IMR-90 (cell line): Measurements from ENCODE around the gene NPC1. TPM values are rescaled to one million over a fixed set of nuclear protein-coding genes. Genes with fewer than 3 reads are reported as not detected.

Experiments used
- ATAC-seq: fragments of 200-7000 bp; cut with Tn5 transposase; 2 replicates; pipeline ENCODE4 v1.9.1; 2020; ENCODE audit warnings: low read depth, mild to moderate bottlenecking, moderate library complexity
- BruUV-seq: library from RNA; stranded (reverse); fragments of 400-500 nt; replicated peaks from 2 replicates; lab custom pipeline; 2021; lab: Mats Ljungman, UMichigan
- CTCF ChIA-PET: fragments of 300-600 bp; formaldehyde crosslinking; extraction: SDS; loops from one replicate; lab custom pipeline; 2021; ENCODE audit warnings: antibody characterized with exemption; lab: Yijun Ruan, JAX
- POLR2A ChIA-PET: fragments of 300-600 bp; sonication (Branson Sonifier 250); formaldehyde crosslinking; loops from one replicate; lab custom pipeline; 2022; ENCODE audit warnings: antibody characterized with exemption; ENCODE audit not compliant: unreplicated experiment; lab: Charles Lee
- DNase-seq: peaks from one replicate; pipeline ENCODE4 v3.0.0; 2013
- H2AFZ ChIP-seq: replicated peaks from 2 replicates; pipeline ENCODE3; 2013; ENCODE audit warnings: low read length, mild to moderate bottlenecking; ENCODE audit not compliant: poor library complexity
- H2AK5ac ChIP-seq: 2 replicates; pipeline ENCODE4 v1.6.1; 2013; ENCODE audit warnings: low read depth, low read length, inconsistent platforms
- H2AK9ac ChIP-seq: replicated peaks from 2 replicates; pipeline ENCODE3; 2013; ENCODE audit warnings: mild to moderate bottlenecking, low read depth, low read length, moderate library complexity; ENCODE audit not compliant: poor library complexity
- H2BK120ac ChIP-seq: 2 replicates; pipeline ENCODE4 v1.6.1; 2013; ENCODE audit warnings: low read depth, low read length, inconsistent platforms
- H2BK15ac ChIP-seq: 3 replicates; pipeline ENCODE4 v1.6.1; 2013; ENCODE audit warnings: low read depth, low read length, inconsistent platforms
- H2BK20ac ChIP-seq: 2 replicates; pipeline ENCODE4 v1.6.1; 2013; ENCODE audit warnings: low read depth, mild to moderate bottlenecking, inconsistent platforms, low read length, moderate library complexity
- H2BK5ac ChIP-seq: 2 replicates; pipeline ENCODE4 v1.6.1; 2013; ENCODE audit warnings: mild to moderate bottlenecking, low read depth, low read length, inconsistent platforms; ENCODE audit not compliant: poor library complexity, severe bottlenecking
- H3K14ac ChIP-seq: replicated peaks from 2 replicates; pipeline ENCODE4 v1.6.1; 2013; ENCODE audit warnings: low read depth, low read length, inconsistent platforms
- H3K18ac ChIP-seq: 2 replicates; pipeline ENCODE4 v1.6.1; 2013; ENCODE audit warnings: low read depth, low read length, control low read depth
- H3K23ac ChIP-seq: 2 replicates; pipeline ENCODE4 v1.6.1; 2013; ENCODE audit warnings: low read depth, low read length, inconsistent platforms
- H3K27ac ChIP-seq: 2 replicates; pipeline ENCODE4 v1.5.1; 2013; ENCODE audit warnings: mild to moderate bottlenecking, control low read depth, low read length; ENCODE audit not compliant: insufficient read depth
- H3K27me3 ChIP-seq: 2 replicates; pipeline ENCODE4 v1.6.1; 2013; ENCODE audit warnings: low read length; ENCODE audit not compliant: control insufficient read depth, insufficient read depth
- H3K36me3 ChIP-seq: 2 replicates; pipeline ENCODE4 v1.6.1; 2013; ENCODE audit warnings: low read length, mixed read lengths; ENCODE audit not compliant: control insufficient read depth, insufficient read depth
- H3K4ac ChIP-seq: 2 replicates; pipeline ENCODE4 v1.6.1; 2013; ENCODE audit warnings: low read depth, low read length, inconsistent platforms
- H3K4me1 ChIP-seq: 2 replicates; pipeline ENCODE4 v1.6.1; 2013; ENCODE audit warnings: low read length, mixed read lengths; ENCODE audit not compliant: control insufficient read depth, insufficient read depth
- H3K4me2 ChIP-seq: 2 replicates; pipeline ENCODE4 v1.6.1; 2013; ENCODE audit warnings: low read depth, mild to moderate bottlenecking, control low read depth, low read length, moderate library complexity
- H3K4me3 ChIP-seq: 2 replicates; pipeline ENCODE4 v1.5.1; 2013; ENCODE audit warnings: low read depth, mild to moderate bottlenecking, control low read depth, low read length, moderate library complexity; ENCODE audit not compliant: insufficient read depth
- H3K56ac ChIP-seq: 2 replicates; pipeline ENCODE4 v1.6.1; 2013; ENCODE audit warnings: low read length, inconsistent platforms; ENCODE audit not compliant: insufficient read depth; ENCODE audit errors: extremely low read depth
- H3K79me1 ChIP-seq, 2 experiments: 2 replicates each; pipeline ENCODE4 v1.6.1; 2013; ENCODE audit warnings: low read length in 2 of 2, inconsistent platforms in 1 of 2, low read depth in 1 of 2
- H3K9ac ChIP-seq: 2 replicates; pipeline ENCODE4 v1.6.1; 2013; ENCODE audit warnings: low read depth, low read length, control low read depth
- H3K9me1 ChIP-seq: 2 replicates; pipeline ENCODE4 v1.6.1; 2013; ENCODE audit warnings: low read length, inconsistent platforms; ENCODE audit not compliant: insufficient read depth
- H3K9me3 ChIP-seq: 2 replicates; pipeline ENCODE4 v1.6.1; 2013; ENCODE audit warnings: low read length; ENCODE audit not compliant: control insufficient read depth, insufficient read depth
- H4K20me1 ChIP-seq: 2 replicates; pipeline ENCODE4 v1.6.1; 2013; ENCODE audit warnings: low read length, inconsistent platforms; ENCODE audit not compliant: insufficient read depth
- H4K5ac ChIP-seq: 2 replicates; pipeline ENCODE4 v1.6.1; 2013; ENCODE audit warnings: mild to moderate bottlenecking, low read depth, low read length, control low read depth
- H4K8ac ChIP-seq, 2 experiments: 2 replicates each; pipeline ENCODE4 v1.6.1; 2013; ENCODE audit warnings: low read depth in 2 of 2, low read length in 2 of 2, control low read depth in 1 of 2, inconsistent platforms in 1 of 2
- H4K91ac ChIP-seq: 2 replicates; pipeline ENCODE4 v1.6.1; 2013; ENCODE audit warnings: low read depth, low read length, inconsistent platforms; ENCODE audit not compliant: insufficient read depth
- BHLHE40 ChIP-seq: fragments of 150-350 bp; IDR thresholded peaks from 2 replicates; pipeline ENCODE4 v1.6.1; 2016; ENCODE audit warnings: mild to moderate bottlenecking, low read depth, low read length
- SMC3 ChIP-seq: fragments of 150-350 bp; IDR thresholded peaks from 2 replicates; pipeline ENCODE4 v1.6.1; 2016; ENCODE audit warnings: low read depth, mild to moderate bottlenecking, antibody characterized with exemption, low read length, moderate library complexity
- WGBS, 2 experiments: methylation state at CpG; one replicate each; pipeline versions ENCODE4 v1.1.5 to v1.1.7; 2013; ENCODE audit warnings: missing lambda C conversion rate in 2 of 2; ENCODE audit not compliant: insufficient read length in 1 of 2; ENCODE audit errors: extremely low coverage in 2 of 2; 5-methylcytosine and 5-hydroxymethylcytosine counted together
- dilution Hi-C: fragments of 300-500 bp; cut with HindIII; formaldehyde crosslinking; loops from one replicate; pipeline ENCODE4 v1.14.3; 2018; ENCODE audit warnings: low sequenced_read_pairs; ENCODE audit not compliant: unreplicated experiment
- in situ Hi-C: fragments of 300-500 bp; cut with MboI; formaldehyde crosslinking; loops from 3 replicates; pipeline ENCODE4 v1.14.3; 2019; ENCODE audit warnings: low sequenced_read_pairs, inconsistent platforms, mixed read lengths
- intact Hi-C: fragments of 100-400 bp; cut with micrococcal nuclease; formaldehyde crosslinking; loops from 2 replicates; pipeline ENCODE4 v1.10.0; 2022
- polyA plus RNA-seq, 3 experiments: library from polyadenylated mRNA; depleted of rRNA; stranded (reverse); fragments of >200 nt; gene quantifications; 2 replicates each; pipeline ENCODE4 v1.2.3, GENCODE V29; 2012; ENCODE audit warnings: low replicate concordance in 1 of 3
- total RNA-seq: library from RNA; depleted of rRNA; stranded (reverse); fragments of >200 nt; gene quantifications from 2 replicates; pipeline ENCODE4 v1.2.3, GENCODE V29; 2012
- TF ChIP-seq, protein P1 (sequence below): fragments of 150-350 bp; IDR thresholded peaks from 2 replicates; pipeline ENCODE4 v1.6.1; 2016; ENCODE audit warnings: low read depth, mild to moderate bottlenecking, low read length, moderate library complexity, borderline replicate concordance

Gene NPC1
- total and polyA plus RNA-seq, 2 of the 4 experiments (the other 2 are of a cell fraction): 7.5 to 7.9 TPM

DNA sequence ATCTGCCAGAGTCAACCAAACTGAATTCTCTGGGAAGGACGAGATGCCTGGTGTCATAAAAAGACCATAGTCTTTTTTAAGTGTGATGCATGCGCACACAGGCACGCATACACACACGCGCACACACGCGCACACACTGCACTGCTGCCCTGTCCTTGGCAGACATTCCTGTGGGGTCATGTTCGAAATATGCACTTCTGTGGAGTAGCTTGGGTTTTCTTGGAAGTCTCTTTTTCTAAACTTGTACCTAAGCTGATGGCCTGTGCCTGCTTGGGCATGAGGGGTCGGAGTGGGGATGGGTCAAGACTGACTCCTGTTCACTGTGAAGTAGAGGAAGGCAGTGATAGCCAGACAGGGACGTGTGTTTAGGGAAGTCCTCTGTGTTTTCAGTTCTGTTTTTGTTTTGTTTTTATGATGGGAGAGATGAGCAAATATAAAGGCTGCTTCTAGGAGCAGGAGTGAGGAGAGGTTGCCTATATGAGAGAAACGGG lies 87.0 kb downstream of the NPC1 start:
- H3K27me3 ChIP-seq: no peaks in the 10 kb centered on the region
- H3K18ac ChIP-seq: peak overlapping the region; percentile 73; the same call in 1 of the 2 replicates
- dilution Hi-C loops (no loop called here), in situ Hi-C loops (no loop called here), intact Hi-C loops (loop anchor here (5.0 kb wide), 1 partner anchor 203 kb away; no protein-coding TSS in a partner anchor)
- H4K5ac ChIP-seq: peak overlapping the region; percentile 45; the same call in 1 of the 2 replicates
- no peak overlapping the region for H2BK5ac ChIP-seq
- H4K20me1 ChIP-seq: no peaks in the 10 kb centered on the region
- no peak overlapping the region; the same call in 2 of the 3 replicates for H2BK15ac ChIP-seq
- peak overlapping the region; percentile 34; the same call in 1 of the 2 replicates for H3K27ac ChIP-seq
- ChIA-PET POLR2A (no interaction called here), CTCF (interaction anchor here (0.7 kb wide), 1 partner anchor 13 kb away, joined by 3 read pairs; no protein-coding TSS in a partner anchor)
- peaks cover 8% of the 10 kb centered on the region for H3K9me1 ChIP-seq
- no peak overlapping the region; the same call in 1 of the 2 replicates for H3K56ac ChIP-seq
- peak overlapping the region; percentile 36; the same call in 1 of the 2 replicates for H3K9ac ChIP-seq
- peak overlapping the region; percentile 63; the same call in 1 of the 2 replicates for H2BK20ac ChIP-seq
- peak overlapping the region; percentile 91; the same call in 1 of the 2 replicates for H3K14ac ChIP-seq
- H3K9me3 ChIP-seq: no peaks in the 10 kb centered on the region
- DNase-seq: peak; percentile 71
- peak overlapping the region; percentile 89 for H2AK5ac ChIP-seq
- peaks cover 10% of the 10 kb centered on the region for H3K4me1 ChIP-seq
- H3K4me2 ChIP-seq: peak overlapping the region; percentile 67
- WGBS, 2 experiments: 33% methylated on average over 1 of the region's 11 CpGs; no CpG with 5 or more reads in 1 of the 2 experiments
- BruUV-seq: no TSS peak
- H4K91ac ChIP-seq: peak overlapping the region; percentile 54; the same call in 1 of the 2 replicates
- no peak overlapping the region for H2AK9ac ChIP-seq
- no peak overlapping the region for H3K23ac ChIP-seq
- 0 out of 2 replicates have a peak, but pooled peaks have one; percentile 3 for ATAC-seq
- H2AFZ ChIP-seq: peak overlapping the region; percentile 72
- peak overlapping the region; percentile 70 for H3K4ac ChIP-seq
- TF ChIP-seq, protein P1, sequence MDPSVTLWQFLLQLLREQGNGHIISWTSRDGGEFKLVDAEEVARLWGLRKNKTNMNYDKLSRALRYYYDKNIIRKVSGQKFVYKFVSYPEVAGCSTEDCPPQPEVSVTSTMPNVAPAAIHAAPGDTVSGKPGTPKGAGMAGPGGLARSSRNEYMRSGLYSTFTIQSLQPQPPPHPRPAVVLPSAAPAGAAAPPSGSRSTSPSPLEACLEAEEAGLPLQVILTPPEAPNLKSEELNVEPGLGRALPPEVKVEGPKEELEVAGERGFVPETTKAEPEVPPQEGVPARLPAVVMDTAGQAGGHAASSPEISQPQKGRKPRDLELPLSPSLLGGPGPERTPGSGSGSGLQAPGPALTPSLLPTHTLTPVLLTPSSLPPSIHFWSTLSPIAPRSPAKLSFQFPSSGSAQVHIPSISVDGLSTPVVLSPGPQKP: no peak
- TF ChIP-seq BHLHE40: 0 out of 2 replicates have a peak, but pooled peaks have one; percentile 10
- no peak for TF ChIP-seq SMC3
- peak overlapping the region; percentile 71; the same call in 1 of the 2 replicates for H2BK120ac ChIP-seq
- no peaks in the 10 kb centered on the region for H3K36me3 ChIP-seq
- H3K79me1 ChIP-seq: peaks cover 6 to 16% of the 10 kb centered on the region in 2 experiments
- H4K8ac ChIP-seq: peak overlapping the region in 1 of 2 experiments; percentile 76; a peak in 1 of 4 replicates
- H3K4me3 ChIP-seq: no peak overlapping the region
